ENCODE measurements around the gene NEURL2. TPM values are rescaled to one million over a fixed set of nuclear protein-coding genes. Genes with fewer than 3 reads are reported as not detected.

NEURL2 gene
- polyA plus RNA-seq, 3 donors = 0.14 to 1.1 TPM; not detected in 1

DNA sequence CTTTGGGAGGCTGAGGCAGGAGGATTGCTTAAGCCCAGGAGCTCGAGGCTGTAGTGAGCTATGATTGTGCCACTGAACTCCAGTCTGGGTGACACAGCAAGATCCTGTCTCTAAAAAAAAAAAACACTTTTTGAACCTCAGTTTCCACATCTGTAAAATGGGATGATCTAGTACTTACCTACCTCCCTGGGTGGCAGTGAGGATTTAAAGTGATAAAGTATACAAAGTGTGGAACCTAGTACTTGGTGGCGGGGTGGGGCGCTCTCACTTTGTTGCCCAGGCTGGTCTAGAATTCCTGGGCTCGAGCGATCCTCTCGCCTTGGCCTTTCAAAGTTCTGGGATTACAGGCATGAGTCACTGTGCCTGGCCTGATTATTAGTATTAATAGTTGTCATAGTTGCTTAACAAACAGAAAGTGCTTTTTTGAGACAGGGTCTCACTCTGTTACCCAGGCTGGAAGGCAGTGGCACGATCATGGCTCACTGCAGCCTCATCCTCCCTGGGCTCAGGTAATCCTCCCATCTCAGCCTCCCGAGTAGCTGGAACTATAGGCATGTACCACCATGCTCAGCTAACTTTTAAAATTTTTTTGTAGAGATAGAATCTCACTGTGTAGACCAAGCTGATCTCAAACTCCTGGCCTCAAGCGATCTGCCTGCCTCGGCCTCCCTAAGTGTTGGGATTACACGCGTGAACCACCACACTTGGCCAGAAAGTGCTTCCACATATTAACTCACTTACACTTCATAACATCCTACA lies 27.9 kb upstream of the NEURL2 start:
- H4K20me1 ChIP-seq (ENCODE audit: insufficient read depth, low read length) = no peaks in the 10 kb centered on the region
- WGBS (ENCODE audit: insufficient coverage) = 96% methylated on average over 8 of the region's 12 CpGs
- Mint-ChIP-seq H3K36me3 (no peaks in the 10 kb centered on the region), H3K9me3 (peaks cover 0 to 2% (median 0%) of the 10 kb centered on the region in 7 donors), H3K27ac (no peak overlapping the region), H3K4me1 (peaks cover 24% of the 10 kb centered on the region), H3K4me3 (no peak overlapping the region), H3K27me3 (ENCODE audit: low read depth in 3 of 3) (peaks cover 0 to 8% (median 4%) of the 10 kb centered on the region in 3 donors)
- no peak overlapping the region for H3K27ac ChIP-seq (ENCODE audit: low read depth in 1 of 2, low read length in 2 of 2)
- no peak overlapping the region for H3K4me2 ChIP-seq (replicated peaks; ENCODE audit: extremely low read depth, low read length, poor library complexity, severe bottlenecking)
- no peak overlapping the region for H3K9ac ChIP-seq (ENCODE audit: insufficient read depth, low read length, poor library complexity, severe bottlenecking)
- H3K27me3 ChIP-seq (ENCODE audit: control insufficient read depth in 2 of 2, insufficient read depth in 2 of 2, low read length in 2 of 2) = no peaks in the 10 kb centered on the region
- H3K4me3 ChIP-seq (replicated peaks in 1 of 3; ENCODE audit: low read depth in 2 of 3, low read length in 3 of 3) = no peak overlapping the region
- no peak overlapping the region for H2AFZ ChIP-seq (ENCODE audit: insufficient read depth, low read depth, low read length, poor library complexity, severe bottlenecking)
- no peaks in the 10 kb centered on the region for H3K79me2 ChIP-seq (ENCODE audit: insufficient read depth, low read length)
- intact Hi-C loops (cut with micrococcal nuclease) = no loop called here
- peaks cover 27% of the 10 kb centered on the region in 2 donors for H3K4me1 ChIP-seq (ENCODE audit: control insufficient read depth in 1 of 2, insufficient read depth in 2 of 2, low read length in 2 of 2)
- H3K36me3 ChIP-seq (replicated peaks in 1 of 2; ENCODE audit: control insufficient read depth in 1 of 2, insufficient read depth in 2 of 2, low read length in 2 of 2) = no peaks in the 10 kb centered on the region
- no peaks in the 10 kb centered on the region for H3K9me3 ChIP-seq (replicated peaks in 1 of 2; ENCODE audit: control insufficient read depth in 1 of 2, insufficient read depth in 1 of 2, low read length in 2 of 2)
- no peak for TF ChIP-seq CTCF (IDR thresholded peaks at IDR 0.05)
- no peak for DNase-seq

GRCh38 chr20:45918182-45918737 lies 27.3 kb upstream of the NEURL2 start:
- peaks cover 34% of the 10 kb centered on the region in 2 donors for H3K4me1 ChIP-seq (ENCODE audit: control insufficient read depth in 1 of 2, insufficient read depth in 2 of 2, low read length in 2 of 2)
- Mint-ChIP-seq H3K27ac (no peak overlapping the region), H3K4me3 (no peak overlapping the region), H3K9me3 (peaks cover 0 to 2% (median 0%) of the 10 kb centered on the region in 7 donors), H3K4me1 (peaks cover 26% of the 10 kb centered on the region), H3K36me3 (no peaks in the 10 kb centered on the region), H3K27me3 (ENCODE audit: low read depth in 3 of 3) (peaks cover 0 to 8% (median 4%) of the 10 kb centered on the region in 3 donors)
- no peaks in the 10 kb centered on the region for H3K9me3 ChIP-seq (replicated peaks in 1 of 2; ENCODE audit: control insufficient read depth in 1 of 2, insufficient read depth in 1 of 2, low read length in 2 of 2)
- no peak overlapping the region for H3K4me3 ChIP-seq (replicated peaks in 1 of 3; ENCODE audit: low read depth in 2 of 3, low read length in 3 of 3)
- no peak for DNase-seq
- intact Hi-C loops (cut with micrococcal nuclease) = no loop called here
- no peaks in the 10 kb centered on the region for H3K27me3 ChIP-seq (ENCODE audit: control insufficient read depth in 2 of 2, insufficient read depth in 2 of 2, low read length in 2 of 2)
- H3K4me2 ChIP-seq (replicated peaks; ENCODE audit: extremely low read depth, low read length, poor library complexity, severe bottlenecking) = no peak overlapping the region
- no peak overlapping the region for H2AFZ ChIP-seq (ENCODE audit: insufficient read depth, low read depth, low read length, poor library complexity, severe bottlenecking)
- 76% methylated on average over 3 of the region's 5 CpGs for WGBS (ENCODE audit: insufficient coverage)
- H3K79me2 ChIP-seq (ENCODE audit: insufficient read depth, low read length) = no peaks in the 10 kb centered on the region
- H3K9ac ChIP-seq (ENCODE audit: insufficient read depth, low read length, poor library complexity, severe bottlenecking) = no peak overlapping the region
- no peaks in the 10 kb centered on the region for H4K20me1 ChIP-seq (ENCODE audit: insufficient read depth, low read length)
- TF ChIP-seq CTCF (IDR thresholded peaks at IDR 0.05) = no peak
- H3K27ac ChIP-seq (ENCODE audit: low read depth in 1 of 2, low read length in 2 of 2) = no peak overlapping the region
- H3K36me3 ChIP-seq (replicated peaks in 1 of 2; ENCODE audit: control insufficient read depth in 1 of 2, insufficient read depth in 2 of 2, low read length in 2 of 2) = no peaks in the 10 kb centered on the region
